ENCODE results near the gene PLIN4. TPM values are rescaled to one million over a fixed set of nuclear protein-coding genes. Genes with fewer than 3 reads are reported as not detected.
A peak's percentile ranks its signal among the peaks of the same experiment; 100 is the strongest.

PLIN4 gene
- total RNA-seq, 2 donors from 2014 or later, result 0.08 TPM; not detected in 1

DNA sequence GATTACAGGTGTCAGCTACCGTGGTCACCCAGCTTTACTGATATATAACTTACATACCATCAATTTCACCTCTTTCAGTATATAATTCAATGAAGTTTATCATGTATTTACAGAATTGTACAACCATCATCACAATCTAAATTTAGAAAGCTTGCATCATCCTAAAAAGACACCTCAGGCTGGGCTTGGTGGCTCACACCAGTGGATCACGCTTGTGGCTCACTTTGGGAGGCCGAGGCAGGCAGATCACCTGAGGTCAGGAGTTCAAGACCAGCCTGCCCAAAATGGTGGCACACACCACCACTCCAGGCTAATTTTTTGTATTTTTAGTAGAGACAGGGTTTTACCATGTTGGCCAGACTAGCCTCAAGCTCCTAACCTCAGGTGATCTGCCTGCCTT lies 50.5 kb downstream of the PLIN4 start:
- Mint-ChIP-seq H3K36me3 (no peaks in the 10 kb centered on the region), H3K9me3 (no peaks in the 10 kb centered on the region), H3K27ac (no peak overlapping the region)
- DNase-seq (ENCODE audit: low spot score in 2 of 2) (no peak), ATAC-seq (no peak)

DNA sequence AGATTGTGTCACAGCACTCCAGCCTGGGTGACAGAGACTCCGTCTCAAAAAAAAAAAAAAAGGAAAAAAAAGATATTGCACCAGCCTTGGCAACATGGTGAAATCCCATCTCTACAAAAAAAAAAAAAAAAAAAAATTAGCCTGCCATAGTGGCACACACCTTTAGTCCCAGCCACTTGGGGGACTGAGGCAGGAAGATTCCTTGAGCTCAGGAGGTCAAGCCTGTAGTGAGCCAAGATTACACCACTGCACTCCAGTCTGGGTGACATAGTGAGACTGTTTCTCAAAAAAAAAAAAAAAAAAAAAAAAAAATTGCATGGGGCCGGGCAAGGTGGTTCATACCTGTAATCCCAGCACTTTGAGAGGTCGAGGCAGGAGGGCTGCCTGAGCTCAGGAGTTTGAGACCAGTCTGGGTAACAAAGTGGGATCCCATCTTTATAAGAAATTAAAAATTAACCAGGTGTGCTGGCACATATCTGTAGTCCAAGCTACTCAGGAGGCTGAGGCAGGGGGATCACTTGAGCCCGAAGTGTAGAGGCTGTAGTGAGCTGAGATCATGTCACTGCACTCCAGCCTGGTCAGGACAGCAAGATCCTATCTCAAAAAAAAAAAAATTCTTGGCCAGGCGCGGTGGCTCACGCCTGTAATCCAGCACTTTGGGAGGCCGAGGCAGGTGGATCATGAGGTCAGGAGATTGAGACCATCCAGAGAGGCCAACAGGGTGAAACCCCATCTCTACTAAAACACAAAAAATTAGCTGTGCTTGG lies 53.3 kb downstream of the PLIN4 start:
- H3K36me3 Mint-ChIP-seq, result no peaks in the 10 kb centered on the region
- no peak for ATAC-seq
- H3K9me3 Mint-ChIP-seq, result no peaks in the 10 kb centered on the region
- DNase-seq (ENCODE audit: low spot score in 2 of 2), result no peak
- no peak overlapping the region for H3K27ac Mint-ChIP-seq

DNA sequence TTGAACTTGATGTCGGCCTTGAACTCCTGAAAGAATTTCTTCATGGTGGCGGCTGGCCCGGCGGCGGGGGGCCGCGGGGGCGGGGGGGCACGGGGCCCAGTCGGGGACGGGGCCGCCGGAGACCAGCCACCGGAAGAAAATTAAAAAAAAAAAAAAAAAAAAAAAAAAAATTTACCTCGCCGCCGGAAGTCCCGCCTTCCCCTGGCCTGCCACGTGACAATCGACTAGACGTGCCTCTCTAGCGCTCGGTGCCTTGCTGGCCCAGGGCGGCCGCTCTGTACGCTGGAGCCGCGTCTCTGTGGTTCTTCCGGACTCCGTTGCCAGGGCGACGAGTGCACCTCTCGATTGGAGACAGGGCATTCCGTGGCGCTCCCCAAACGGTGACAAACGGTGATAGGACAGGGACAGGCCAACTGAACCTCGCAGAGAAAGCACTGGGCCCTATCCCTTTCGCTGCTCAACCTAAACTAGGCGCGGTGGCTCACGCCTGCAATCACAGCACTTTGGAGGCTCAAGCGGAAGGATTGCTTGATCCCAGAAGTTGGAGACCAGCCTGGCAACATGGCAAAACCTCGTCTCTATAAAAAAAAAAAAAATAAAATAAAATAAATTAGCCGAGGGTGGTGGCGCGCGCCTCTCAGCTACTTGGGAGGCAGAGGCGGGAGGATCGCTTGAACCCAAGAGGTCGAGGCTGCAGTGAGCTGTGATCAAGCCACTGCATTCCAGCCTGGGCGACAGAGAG lies 60.5 kb downstream of the PLIN4 start, which contains the start of gene UBXN6:
Gene UBXN6, minus strand, starts transcription at position 141 of the 742 bp plus-strand sequence. Its CDS starts 97 bp downstream, at position 44.
- DNase-seq (ENCODE audit: low spot score in 2 of 2), result peak; percentile 98 to 99
- Mint-ChIP-seq H3K9me3 (no peaks in the 10 kb centered on the region), H3K36me3 (no peaks in the 10 kb centered on the region), H3K27ac (peak within 1 kb of the TSS; percentile 91 to 96)
- peak; percentile 95 to 100 for ATAC-seq

DNA sequence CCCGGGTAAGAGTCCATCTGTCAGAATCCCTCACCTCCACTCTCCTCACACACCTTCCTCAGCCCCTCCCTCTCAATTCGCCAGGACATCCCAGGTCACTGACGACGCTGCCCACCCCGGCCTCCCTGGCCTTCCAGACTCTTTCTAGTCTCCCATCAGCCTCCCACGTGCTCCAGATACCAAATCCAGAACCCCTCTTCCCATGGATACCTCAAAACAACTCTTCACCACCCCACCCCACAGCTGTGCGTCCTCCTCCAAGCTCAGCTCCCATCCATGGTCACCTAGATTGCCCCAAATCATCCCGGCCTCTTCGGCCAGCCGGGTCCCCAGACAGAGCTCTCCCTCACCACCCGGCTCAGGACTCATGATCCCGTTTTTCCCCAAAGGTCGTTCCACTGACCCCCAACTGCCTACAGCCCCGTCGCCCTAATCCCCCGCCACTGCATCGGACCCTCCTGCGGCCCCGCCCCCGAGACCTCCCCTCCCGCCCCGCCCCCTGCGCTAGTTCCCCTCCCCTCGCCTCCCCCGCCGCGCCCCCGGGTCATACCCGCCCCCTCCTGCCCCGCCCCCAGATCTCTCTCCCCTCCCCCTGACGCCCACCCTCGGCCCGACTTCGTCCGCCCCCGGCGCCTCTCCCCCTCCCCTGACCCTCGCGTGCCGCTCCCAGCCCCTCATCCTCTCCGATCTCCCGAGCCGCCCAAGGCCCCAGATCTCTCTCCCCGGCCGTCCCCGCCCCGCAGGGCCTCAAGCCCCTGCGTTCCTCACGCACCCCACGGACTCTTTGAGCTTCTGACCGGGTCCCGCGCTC lies 61.2 kb downstream of the PLIN4 start:
- H3K9me3 Mint-ChIP-seq, result no peaks in the 10 kb centered on the region
- peak overlapping the region; percentile 91 to 96 for H3K27ac Mint-ChIP-seq
- DNase-seq (ENCODE audit: low spot score in 2 of 2) (peak in 1 of 2 donors; percentile 47), ATAC-seq (peak; percentile 16 to 33)
- no peaks in the 10 kb centered on the region for H3K36me3 Mint-ChIP-seq

DNA sequence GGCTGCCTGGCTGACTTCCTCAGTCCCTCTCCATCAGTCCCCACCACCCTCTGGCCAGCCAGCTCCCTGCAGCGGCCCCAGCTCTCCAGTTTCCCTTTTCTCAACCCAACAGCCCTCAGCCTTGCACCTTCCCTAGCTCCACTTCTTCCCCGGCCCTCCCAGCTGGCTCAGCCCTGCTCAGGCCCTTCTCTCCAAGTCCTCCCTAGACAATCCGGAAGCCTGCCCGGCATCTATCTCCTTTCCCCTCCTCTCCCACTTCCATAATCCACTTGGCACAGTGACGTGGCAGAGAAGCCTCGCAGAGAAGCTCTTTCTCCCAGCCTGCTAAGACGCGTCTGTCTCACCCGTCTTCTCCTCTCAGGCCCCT lies 61.8 kb downstream of the PLIN4 start:
- Mint-ChIP-seq H3K27ac (peak overlapping the region; percentile 91 to 96), H3K9me3 (no peaks in the 10 kb centered on the region), H3K36me3 (no peaks in the 10 kb centered on the region)
- ATAC-seq (no peak), DNase-seq (ENCODE audit: low spot score in 2 of 2) (no peak)

DNA sequence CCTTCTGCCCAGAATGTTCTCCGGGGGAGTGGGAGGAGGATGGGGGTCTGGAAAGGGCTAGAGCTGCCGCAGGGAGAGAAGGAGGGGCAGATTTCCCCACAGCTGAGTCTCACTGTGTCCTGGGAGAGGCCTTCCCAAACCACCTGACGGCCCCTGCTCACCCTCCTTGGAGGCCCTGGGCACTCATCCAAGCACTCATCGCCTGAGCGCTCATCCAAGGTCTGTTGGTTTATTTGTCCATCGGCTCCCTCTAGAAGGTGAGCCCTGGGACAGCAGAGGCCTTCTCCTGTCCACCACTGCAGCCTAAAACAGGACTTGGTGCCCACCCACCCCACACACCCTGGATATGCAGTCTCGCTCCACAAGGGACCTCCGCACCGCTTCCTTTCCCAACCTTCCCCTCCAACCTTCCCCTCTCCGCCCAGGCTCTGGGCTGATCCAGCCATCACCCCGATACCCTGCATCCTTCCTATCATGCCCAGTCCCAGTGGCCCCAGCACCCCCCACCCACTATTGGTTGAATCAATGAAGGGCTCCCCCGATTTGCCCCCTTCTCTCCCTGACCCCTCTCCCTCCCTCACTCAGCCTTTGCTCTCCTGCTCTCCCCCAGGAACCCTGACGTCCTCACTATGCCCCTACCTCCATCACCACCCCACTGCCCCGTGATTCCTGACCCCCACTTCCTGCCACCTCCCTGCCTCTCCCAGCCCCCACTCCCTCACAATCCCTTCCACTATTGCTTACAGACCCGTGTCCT lies 62.4 kb downstream of the PLIN4 start:
- H3K27ac Mint-ChIP-seq, result peak overlapping the region; percentile 91 to 96
- DNase-seq (ENCODE audit: low spot score in 2 of 2), result no peak
- no peak for ATAC-seq
- no peaks in the 10 kb centered on the region for H3K9me3 Mint-ChIP-seq
- H3K36me3 Mint-ChIP-seq, result no peaks in the 10 kb centered on the region

DNA sequence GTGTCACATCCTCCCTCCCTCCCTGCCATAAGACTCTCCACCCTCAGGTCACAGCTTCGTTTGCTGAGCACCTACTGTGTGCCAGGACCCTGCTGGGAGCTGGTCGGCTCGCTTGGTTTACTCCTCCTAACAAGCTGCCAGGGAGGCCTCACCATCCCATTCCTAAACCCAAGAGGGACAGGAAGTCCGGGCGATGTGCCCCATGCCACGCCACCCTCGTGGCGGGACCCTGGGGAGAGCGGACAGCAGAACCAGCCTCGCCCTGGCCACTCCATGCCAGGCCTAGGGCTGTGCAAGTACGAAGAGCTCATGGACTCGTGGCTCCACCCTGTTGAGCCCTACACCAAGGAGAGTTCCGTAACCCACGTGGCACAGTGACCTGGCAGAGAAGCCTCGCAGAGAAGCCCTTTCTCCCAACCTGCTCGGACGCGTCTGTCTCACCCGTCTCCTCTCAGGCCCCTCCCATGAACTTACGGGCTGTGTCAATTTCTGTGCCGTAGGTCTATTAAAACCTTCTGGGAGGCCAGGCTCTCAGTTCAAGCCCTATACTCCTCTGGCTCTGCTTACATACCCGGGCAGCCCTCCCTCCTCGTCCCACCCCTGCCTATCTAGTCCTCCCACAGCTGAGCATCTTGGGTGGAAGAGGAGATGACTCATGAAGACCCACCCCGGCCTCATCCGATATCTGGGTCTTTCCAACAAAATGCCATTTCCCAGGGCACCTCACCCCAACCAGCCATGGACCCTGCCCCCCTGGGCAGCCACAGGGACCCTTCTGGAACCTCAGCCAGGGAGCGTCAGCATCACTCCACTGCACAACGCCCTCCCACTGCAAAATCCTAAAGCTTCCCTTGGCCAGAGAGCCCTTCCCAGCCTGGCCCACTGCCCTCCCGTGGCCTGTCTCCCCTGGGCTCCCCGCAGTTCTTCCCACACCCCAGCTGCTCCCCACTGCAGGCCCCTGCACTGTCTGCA lies 63.3 kb downstream of the PLIN4 start:
- Mint-ChIP-seq H3K27ac (peak overlapping the region in 1 of 2 donors; percentile 91), H3K9me3 (no peaks in the 10 kb centered on the region), H3K36me3 (no peaks in the 10 kb centered on the region)
- ATAC-seq (no peak), DNase-seq (ENCODE audit: low spot score in 2 of 2) (no peak)

DNA sequence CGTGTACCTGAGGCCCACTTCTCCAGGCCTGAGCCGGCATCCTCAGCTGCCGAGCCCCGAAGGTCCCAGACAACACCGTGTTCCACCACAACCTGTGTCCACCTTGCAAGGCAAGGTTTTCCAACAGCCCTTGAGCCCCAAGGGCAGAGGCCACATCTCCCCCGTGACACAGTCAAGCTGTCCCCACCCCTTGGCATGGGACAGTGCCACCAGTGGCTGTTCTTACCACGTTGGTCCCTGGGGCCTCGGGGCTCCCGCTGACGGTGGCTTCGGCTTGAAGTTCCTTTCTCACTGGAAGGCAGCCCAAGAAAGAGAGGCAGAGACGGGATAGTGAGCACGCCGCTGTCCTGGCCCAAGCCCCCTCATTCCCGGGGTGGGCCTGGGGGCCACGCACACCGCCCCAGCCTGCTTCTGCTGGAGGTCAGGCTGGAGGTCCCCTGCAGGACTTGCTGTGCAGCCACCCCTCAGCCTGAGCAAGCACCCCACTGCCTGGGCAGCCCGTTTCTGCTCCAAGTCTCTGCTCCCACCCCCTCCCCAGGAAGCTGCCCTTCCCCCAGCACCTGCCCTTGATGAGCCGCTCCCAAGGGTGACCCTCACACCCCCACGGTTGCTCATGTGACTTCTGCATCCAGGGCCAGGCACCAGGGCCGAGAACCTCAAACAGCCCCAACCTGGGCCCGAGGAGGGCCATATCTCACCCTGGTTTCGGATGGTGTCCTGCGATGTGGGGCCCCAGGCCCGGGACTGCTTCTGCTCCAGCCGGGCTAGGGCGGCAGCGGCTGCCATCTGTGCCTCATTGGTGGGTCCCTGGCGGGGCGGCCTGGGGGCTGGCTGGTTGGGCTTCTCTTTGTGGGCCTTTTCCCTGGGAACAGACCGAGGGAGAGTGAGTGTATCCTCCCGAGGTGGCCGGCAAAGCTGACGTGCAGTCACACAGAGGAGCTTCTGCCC lies 64.8 kb downstream of the PLIN4 start:
- no peak for DNase-seq (ENCODE audit: low spot score in 2 of 2)
- no peaks in the 10 kb centered on the region for H3K9me3 Mint-ChIP-seq
- H3K36me3 Mint-ChIP-seq, result peaks cover 0 to 5% of the 10 kb centered on the region in 2 donors
- peak overlapping the region in 1 of 2 donors; percentile 22 for H3K27ac Mint-ChIP-seq
- no peak for ATAC-seq

DNA sequence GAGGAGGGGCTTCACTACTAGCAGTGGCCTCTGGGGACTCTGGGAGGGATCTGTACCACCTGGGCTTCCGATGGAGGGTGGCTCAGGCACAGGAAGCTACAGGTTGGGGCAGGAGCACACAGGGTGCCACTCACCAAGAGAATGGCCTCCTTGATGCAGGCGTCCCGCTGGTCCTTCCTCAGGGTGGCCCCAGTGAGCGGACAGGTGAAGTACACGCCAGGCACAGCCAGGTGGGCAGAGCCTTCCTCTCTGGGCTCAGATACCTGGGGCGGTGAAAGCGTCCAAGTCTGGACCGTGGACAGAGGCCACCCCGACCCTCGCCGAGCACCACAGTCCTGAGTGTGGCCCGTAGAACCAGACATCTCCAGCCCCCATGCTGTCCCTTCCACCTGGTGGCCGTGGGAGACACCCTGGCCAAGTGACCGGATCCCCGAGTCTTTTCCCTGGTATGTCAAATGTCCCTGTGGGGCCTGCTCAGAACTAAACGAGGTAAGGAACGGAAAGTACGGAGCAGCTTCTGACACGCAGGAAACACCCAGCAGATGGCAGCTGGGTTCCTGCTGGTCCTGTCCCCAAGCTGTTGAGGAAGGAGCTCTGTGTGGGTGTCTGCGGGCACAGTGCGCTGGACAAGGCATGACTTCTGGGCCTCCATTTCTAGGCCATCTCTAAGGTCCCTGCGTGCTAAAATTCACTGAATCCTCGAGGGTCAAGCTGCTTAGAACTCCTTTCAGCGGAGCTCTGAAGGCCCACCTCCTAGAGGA lies 65.9 kb downstream of the PLIN4 start:
- ATAC-seq (no peak), DNase-seq (ENCODE audit: low spot score in 2 of 2) (no peak)

More for the DNA sequence above, 65.9 kb downstream of the PLIN4 start:
- H3K9me3 Mint-ChIP-seq, result no peaks in the 10 kb centered on the region
- H3K27ac Mint-ChIP-seq, result peak overlapping the region in 1 of 2 donors; percentile 39
- peaks cover 0 to 5% of the 10 kb centered on the region in 2 donors for H3K36me3 Mint-ChIP-seq

Other genes with a start within 250 kb of the PLIN4 start
- not detected for gene SHD, start 239.2 kb downstream of the PLIN4 start, total RNA-seq
- 10 to 100 TPM; 10.7 to 45.2 TPM for gene TMIGD2, start 216.1 kb downstream of the PLIN4 start, total RNA-seq
- 10 to 100 TPM; 15.3 to 38.0 TPM for gene FSD1, start 213.9 kb downstream of the PLIN4 start, total RNA-seq
- gene STAP2, start 179.7 kb downstream of the PLIN4 start, total RNA-seq, result 10 to 100 TPM; 17.4 to 22.3 TPM
- 10 to 100 TPM; 18.4 to 22.0 TPM for gene MPND, start 174.9 kb downstream of the PLIN4 start, total RNA-seq
- gene SH3GL1, start 117.9 kb downstream of the PLIN4 start, total RNA-seq, result 10 to 100 TPM; 40.9 to 53.4 TPM
- 10 to 100 TPM; 67.1 to 93.6 TPM for gene CHAF1A, start 115.8 kb downstream of the PLIN4 start, total RNA-seq
- gene UBXN6, start 60.7 kb downstream of the PLIN4 start, total RNA-seq, result 10 to 100 TPM; 31.1 to 42.4 TPM
- gene HDGFL2, start 46.2 kb downstream of the PLIN4 start, total RNA-seq, result 10 to 100 TPM; 49.2 to 64.7 TPM
- gene PLIN5, start 16.7 kb upstream of the PLIN4 start, total RNA-seq, result under 1 TPM in 1 of 2 donors, not detected in 1; 0.41 TPM
- gene LRG1, start 21.6 kb upstream of the PLIN4 start, total RNA-seq, result 1 to 10 TPM in 1 of 2 donors, under 1 TPM in 1; 0.23 to 3.0 TPM
- not detected for gene SEMA6B, start 41.2 kb upstream of the PLIN4 start, total RNA-seq
- 10 to 100 TPM; 25.9 to 31.3 TPM for gene TNFAIP8L1, start 121.0 kb upstream of the PLIN4 start, total RNA-seq
- gene MYDGF, start 151.9 kb upstream of the PLIN4 start, total RNA-seq, result 10 to 100 TPM; 40.2 to 48.5 TPM
- 10 to 100 TPM; 55.2 to 59.0 TPM for gene DPP9, start 205.4 kb upstream of the PLIN4 start, total RNA-seq